Endothelial cell (in vitro differentiated cells): ENCODE measurements around the gene ALDH3B1. TPM values are rescaled to one million over a fixed set of nuclear protein-coding genes. Genes with fewer than 3 reads are reported as not detected.
"Not testable (repeated sequence)": the region's sequence is repeated elsewhere in the genome, so short reads cannot be mapped to it uniquely, and the experiment has no call there.

ENCODE experiments used
- DNase-seq: peaks from one replicate; pipeline ENCODE4 v3.0.0; 2021; ENCODE audit warnings: low spot score
- H3K27ac Mint-ChIP-seq: one replicate; pipeline ENCODE4 v1.8.0; 2021; ENCODE audit warnings: mixed read lengths, inconsistent platforms; ENCODE audit not compliant: unreplicated experiment
- H3K27me3 Mint-ChIP-seq: one replicate; pipeline ENCODE4 v1.8.0; 2021; ENCODE audit warnings: mild to moderate bottlenecking, moderate library complexity, mixed read lengths, inconsistent platforms; ENCODE audit not compliant: unreplicated experiment
- H3K36me3 Mint-ChIP-seq: one replicate; pipeline ENCODE4 v1.8.0; 2021; ENCODE audit warnings: mild to moderate bottlenecking, low read depth, mixed read lengths, inconsistent platforms; ENCODE audit not compliant: unreplicated experiment
- H3K4me1 Mint-ChIP-seq: one replicate; pipeline ENCODE4 v1.8.0; 2021; ENCODE audit warnings: mild to moderate bottlenecking, mixed read lengths, inconsistent platforms; ENCODE audit not compliant: unreplicated experiment
- H3K4me3 Mint-ChIP-seq: one replicate; pipeline ENCODE4 v1.8.0; 2021; ENCODE audit warnings: mild to moderate bottlenecking, mixed read lengths, inconsistent platforms; ENCODE audit not compliant: unreplicated experiment
- H3K9me3 Mint-ChIP-seq: one replicate; pipeline ENCODE4 v1.8.0; 2021; ENCODE audit warnings: mixed read lengths, inconsistent platforms; ENCODE audit not compliant: unreplicated experiment
- total RNA-seq: library from RNA; stranded (reverse); fragmentation: NEBNext Ultra II Directional; extraction: Animal tissue kit (Norgen Biotek cat#: 25700); gene quantifications from one replicate; pipeline ENCODE4 v1.2.1, GENCODE V29; 2021; ENCODE audit not compliant: unreplicated experiment
- TF ChIP-seq, protein P1 (sequence below): fragments of 200-600 bp; sonication (generic); IDR thresholded peaks from one replicate; pipeline ENCODE4 v1.5.0; 2021; ENCODE audit warnings: antibody characterized with exemption; ENCODE audit not compliant: unreplicated experiment

Gene ALDH3B1
- total RNA-seq, 1 donor from 2014 or later, result not detected

DNA sequence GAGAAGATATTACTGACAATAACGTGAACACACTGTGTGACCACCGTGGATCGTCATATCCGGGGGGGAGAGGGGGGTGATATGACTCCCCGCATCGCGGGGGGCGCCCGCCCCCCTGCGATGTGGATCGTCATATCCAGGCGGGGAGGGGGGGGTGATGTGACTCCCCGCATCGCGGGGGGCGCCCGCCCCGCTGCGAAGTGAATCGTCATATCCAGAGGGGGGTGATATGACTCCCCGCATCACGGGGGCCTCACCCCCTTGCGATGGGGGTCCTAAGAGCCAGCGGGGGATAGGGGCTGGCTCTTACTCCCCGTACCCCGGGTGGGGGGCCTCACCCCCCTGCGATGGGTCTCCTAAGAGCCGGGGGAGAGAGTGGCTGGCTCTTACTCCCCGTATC is 26.2 kb upstream of the ALDH3B1 start:
- Mint-ChIP-seq H3K27me3 (peaks cover 3% of the 10 kb centered on the region), H3K4me1 (no peaks in the 10 kb centered on the region), H3K9me3 (no peaks in the 10 kb centered on the region), H3K4me3 (no peak overlapping the region), H3K27ac (no peak overlapping the region), H3K36me3 (no peaks in the 10 kb centered on the region)
- TF ChIP-seq, protein P1, sequence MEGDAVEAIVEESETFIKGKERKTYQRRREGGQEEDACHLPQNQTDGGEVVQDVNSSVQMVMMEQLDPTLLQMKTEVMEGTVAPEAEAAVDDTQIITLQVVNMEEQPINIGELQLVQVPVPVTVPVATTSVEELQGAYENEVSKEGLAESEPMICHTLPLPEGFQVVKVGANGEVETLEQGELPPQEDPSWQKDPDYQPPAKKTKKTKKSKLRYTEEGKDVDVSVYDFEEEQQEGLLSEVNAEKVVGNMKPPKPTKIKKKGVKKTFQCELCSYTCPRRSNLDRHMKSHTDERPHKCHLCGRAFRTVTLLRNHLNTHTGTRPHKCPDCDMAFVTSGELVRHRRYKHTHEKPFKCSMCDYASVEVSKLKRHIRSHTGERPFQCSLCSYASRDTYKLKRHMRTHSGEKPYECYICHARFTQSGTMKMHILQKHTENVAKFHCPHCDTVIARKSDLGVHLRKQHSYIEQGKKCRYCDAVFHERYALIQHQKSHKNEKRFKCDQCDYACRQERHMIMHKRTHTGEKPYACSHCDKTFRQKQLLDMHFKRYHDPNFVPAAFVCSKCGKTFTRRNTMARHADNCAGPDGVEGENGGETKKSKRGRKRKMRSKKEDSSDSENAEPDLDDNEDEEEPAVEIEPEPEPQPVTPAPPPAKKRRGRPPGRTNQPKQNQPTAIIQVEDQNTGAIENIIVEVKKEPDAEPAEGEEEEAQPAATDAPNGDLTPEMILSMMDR, result no peak
- no peak for DNase-seq

DNA sequence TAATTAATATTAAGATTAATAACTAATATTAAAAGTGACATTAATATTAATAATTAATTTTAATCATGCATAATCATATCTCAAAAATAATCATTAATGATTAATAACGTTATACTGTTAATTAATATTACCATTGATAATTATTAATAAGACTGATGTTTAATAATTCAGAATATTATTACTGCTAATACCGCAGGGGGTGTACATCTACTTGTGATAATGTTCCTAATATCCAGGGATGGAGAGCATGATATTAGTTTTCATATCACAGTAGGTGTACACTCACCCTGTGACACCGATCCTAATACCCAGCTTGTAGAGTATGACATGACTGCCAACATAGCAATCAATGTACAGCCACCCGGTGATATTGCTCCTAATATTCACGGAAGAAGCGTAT is 24.8 kb upstream of the ALDH3B1 start:
- not testable (repeated sequence) for H3K27ac Mint-ChIP-seq, H3K9me3 Mint-ChIP-seq, H3K27me3 Mint-ChIP-seq, DNase-seq, H3K36me3 Mint-ChIP-seq, H3K4me3 Mint-ChIP-seq, H3K4me1 Mint-ChIP-seq

DNA sequence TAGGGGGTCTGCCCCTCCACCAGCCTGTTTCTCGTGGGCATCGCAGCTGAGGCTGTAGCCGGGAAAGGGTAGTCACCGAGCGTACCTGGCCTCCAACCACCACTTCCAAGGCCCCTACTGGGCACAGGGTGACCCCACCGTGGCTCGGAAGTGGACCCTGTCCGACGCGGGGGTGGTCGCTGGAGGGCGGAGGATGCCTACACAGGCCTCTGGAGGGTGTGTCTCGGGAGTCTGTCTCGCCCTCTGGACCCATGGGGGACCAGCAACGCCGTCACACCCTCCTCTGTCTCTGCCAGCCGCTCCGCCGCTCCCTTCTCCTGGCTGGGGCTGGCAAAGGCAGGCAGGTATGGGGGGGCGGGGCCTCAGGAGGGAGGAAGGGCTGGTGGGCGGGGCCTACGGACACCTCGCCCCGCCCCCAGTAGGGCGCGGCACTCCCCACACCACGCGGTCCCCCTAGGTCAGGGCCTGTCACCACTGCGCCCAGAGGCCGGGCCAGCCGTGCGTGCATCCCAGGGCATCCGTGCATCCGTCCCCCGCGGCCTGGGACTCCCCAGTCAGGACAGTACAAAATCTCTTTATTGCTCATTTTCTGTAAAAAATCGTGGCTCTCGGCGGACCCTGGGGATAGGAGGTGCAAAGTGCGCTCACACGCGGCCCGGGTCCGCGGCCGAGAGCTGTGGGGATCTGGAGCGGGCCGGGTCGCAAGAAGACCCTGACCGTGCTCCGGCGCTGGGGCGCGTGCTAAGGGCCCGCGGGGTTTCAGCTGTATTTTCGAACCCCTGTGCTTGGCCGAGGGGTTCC is 19.4 kb upstream of the ALDH3B1 start:
- not testable (repeated sequence) for DNase-seq, H3K4me1 Mint-ChIP-seq, H3K36me3 Mint-ChIP-seq, H3K9me3 Mint-ChIP-seq, H3K27me3 Mint-ChIP-seq, H3K27ac Mint-ChIP-seq, H3K4me3 Mint-ChIP-seq

DNA sequence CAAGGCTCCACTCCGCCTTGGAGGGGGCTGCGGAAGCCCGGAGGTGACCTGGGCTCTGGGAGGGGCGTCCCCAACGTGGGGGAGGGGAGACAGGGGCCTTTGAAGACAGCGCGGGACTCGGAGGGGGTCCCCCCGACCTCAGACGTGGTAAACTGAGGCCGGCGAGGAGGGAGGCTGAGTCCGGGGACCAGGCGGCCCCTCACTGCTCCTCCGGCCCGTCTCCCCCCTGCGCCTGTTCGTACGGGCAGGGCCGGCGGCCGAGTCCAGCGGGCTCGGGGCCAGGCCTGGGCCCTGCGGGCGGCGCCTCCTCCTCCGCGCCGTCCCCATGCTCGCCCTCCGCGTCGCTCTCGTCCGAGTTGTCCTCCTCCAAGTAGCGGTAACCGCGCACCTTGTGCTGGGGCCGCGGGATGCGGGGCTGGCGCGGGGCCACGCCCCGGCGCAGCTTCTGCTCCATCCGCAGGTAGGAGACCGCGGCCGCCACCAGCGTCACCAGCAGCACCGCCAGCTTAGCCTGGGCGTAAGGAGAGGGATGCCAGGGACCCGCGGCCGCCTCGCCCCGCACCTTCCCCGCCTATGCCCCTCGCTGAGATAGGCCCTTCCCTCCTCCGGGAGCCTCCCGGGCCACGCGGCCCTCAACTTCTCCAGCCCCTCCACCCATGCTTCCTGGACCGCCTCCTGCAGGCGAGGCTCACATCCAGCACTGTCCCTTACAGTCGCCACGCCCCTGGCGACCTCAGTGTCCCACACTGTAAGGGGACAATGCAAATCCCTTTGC is 18.6 kb upstream of the ALDH3B1 start:
- not testable (repeated sequence) for H3K4me3 Mint-ChIP-seq, DNase-seq

DNA sequence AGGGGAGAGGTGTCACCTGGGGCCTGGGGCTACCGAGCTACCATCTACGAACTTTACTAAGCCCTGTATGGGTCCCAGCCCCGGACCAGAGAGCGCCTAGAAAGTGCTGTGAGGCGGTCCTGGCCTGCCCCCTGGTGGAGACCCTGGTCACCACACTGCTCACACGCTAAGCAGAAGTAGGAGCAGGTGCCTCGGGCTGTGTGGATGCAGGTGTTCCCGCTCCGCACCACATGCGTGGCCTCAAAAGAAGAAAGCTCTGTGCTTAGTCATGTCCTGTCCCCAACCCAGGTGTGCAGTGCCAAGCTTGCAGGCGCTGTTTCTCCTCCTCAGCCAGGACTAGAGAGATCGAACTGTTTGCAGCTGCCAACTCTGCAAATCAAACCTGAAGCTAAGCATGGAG is 16.3 kb upstream of the ALDH3B1 start:
- not testable (repeated sequence) for H3K36me3 Mint-ChIP-seq, H3K4me1 Mint-ChIP-seq, H3K27ac Mint-ChIP-seq, DNase-seq, H3K4me3 Mint-ChIP-seq, H3K9me3 Mint-ChIP-seq
- TF ChIP-seq, protein P1, result peak; percentile 69
- peaks cover 11% of the 10 kb centered on the region for H3K27me3 Mint-ChIP-seq

More for the DNA sequence above, 18.6 kb upstream of the ALDH3B1 start:
- H3K27ac Mint-ChIP-seq, H3K36me3 Mint-ChIP-seq, H3K9me3 Mint-ChIP-seq, H3K27me3 Mint-ChIP-seq, H3K4me1 Mint-ChIP-seq: not testable (repeated sequence)

DNA sequence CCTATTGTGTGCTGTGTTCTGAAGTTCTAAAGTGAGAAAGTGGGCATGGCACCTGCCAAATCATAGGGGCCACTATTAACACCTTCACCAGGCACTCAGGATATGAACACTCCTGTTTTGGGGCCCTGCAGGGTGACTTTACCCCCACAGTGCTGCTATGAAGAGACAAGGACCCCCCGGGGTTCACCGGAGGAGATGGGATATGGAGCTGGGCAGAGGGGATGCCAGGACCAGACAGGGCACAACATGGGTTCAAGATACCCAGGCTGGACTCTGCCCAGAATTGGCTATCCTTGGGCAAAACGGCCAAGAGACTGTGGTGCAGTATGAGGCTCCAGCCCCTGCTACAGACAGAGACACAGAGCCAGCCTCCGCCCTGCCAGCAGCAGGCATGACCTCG is 15.7 kb upstream of the ALDH3B1 start:
- not testable (repeated sequence) for DNase-seq, H3K9me3 Mint-ChIP-seq, H3K4me1 Mint-ChIP-seq, H3K27ac Mint-ChIP-seq, H3K36me3 Mint-ChIP-seq, H3K4me3 Mint-ChIP-seq
- H3K27me3 Mint-ChIP-seq, result peaks cover 11% of the 10 kb centered on the region

DNA sequence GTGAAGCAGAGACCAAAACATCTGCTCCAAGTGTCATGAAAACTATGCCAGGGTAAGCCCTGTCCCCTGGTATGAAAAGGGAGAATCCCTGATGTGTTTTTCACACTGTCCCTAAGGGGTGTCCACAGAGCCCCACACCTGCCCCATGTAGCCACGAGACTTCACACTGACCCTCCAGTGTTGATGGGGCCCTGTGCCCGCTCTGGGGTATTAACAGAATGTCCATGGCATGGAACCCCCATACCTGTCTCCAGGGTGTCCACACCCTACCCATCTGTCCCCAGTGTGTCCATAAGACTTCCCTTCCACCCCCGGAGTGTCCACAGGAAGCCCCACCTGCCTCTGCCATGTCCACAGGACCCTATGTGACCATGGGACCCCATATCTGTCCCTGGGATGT is 15.0 kb upstream of the ALDH3B1 start:
- H3K36me3 Mint-ChIP-seq, H3K4me3 Mint-ChIP-seq, H3K27ac Mint-ChIP-seq, DNase-seq, H3K27me3 Mint-ChIP-seq, H3K4me1 Mint-ChIP-seq, H3K9me3 Mint-ChIP-seq: not testable (repeated sequence)

DNA sequence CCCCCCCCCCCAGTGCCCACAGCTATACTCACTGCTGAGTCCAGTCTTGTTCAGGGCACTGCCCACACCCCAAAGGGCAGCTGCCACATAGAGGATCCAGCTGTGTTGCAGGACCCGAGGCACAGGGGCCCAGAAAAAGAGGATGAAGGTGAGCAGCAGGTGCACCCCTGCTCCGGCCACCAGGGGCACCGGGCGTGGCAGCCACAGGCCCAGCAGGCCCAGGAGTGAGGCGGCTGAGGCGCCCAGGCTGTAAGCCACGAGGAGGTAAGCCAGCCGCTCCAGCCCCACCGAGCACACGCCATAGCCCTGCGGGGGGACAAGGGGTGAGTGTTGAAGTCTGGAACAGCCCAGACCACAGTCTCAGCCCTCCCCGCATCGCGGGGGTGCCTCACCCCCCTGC is 14.5 kb upstream of the ALDH3B1 start:
- not testable (repeated sequence) for H3K4me1 Mint-ChIP-seq, H3K27me3 Mint-ChIP-seq, H3K4me3 Mint-ChIP-seq, H3K27ac Mint-ChIP-seq, DNase-seq, H3K36me3 Mint-ChIP-seq, H3K9me3 Mint-ChIP-seq
